K562 (cell line): ENCODE results near the gene DSE. TPM values are rescaled to one million over a fixed set of nuclear protein-coding genes. Genes with fewer than 3 reads are reported as not detected.

ENCODE experiments used
- ATAC-seq: fragments of 200-7000 bp; cut with Tn5 transposase; 3 replicates; pipeline ENCODE4 v1.9.1; 2020; ENCODE audit warnings: moderate library complexity
- BruUV-seq: library from RNA; stranded (reverse); fragments of 400-500 nt; replicated peaks from 2 replicates; lab custom pipeline; 2021; lab: Mats Ljungman, UMichigan
- CTCF ChIA-PET: fragments of 300-600 bp; formaldehyde crosslinking; extraction: SDS; loops from one replicate; lab custom pipeline; 2021; ENCODE audit warnings: low intra/inter-chr PET ratio; lab: Yijun Ruan, JAX
- POLR2A ChIA-PET: fragments of 300-600, 350-650 bp; sonication (Branson Sonifier 250); formaldehyde crosslinking; extraction: SDS; loops from one replicate; lab custom pipeline; 2021; ENCODE audit warnings: antibody characterized with exemption, inconsistent platforms; lab: Yijun Ruan, JAX
- DNase-seq, 4 experiments: peaks; one replicate each; pipeline versions ENCODE4 v3.0.0 to v3.0.0-alpha.2; 2011 to 2018; ENCODE audit warnings: low spot score in 3 of 4, mixed read lengths in 3 of 4; ENCODE audit errors: extremely low read depth in 1 of 4
- FAIRE-seq: peaks from 2 replicates; lab custom pipeline; 2011; peaks lifted over from hg19 to GRCh38; lab: Jason Lieb, UNC
- H2AFZ ChIP-seq: 2 replicates; pipeline ENCODE4 v1.6.0; 2011; ENCODE audit warnings: low read depth, low read length, control low read depth, inconsistent platforms
- H3K27ac ChIP-seq: fragments of 200-600 bp; 3 replicates; pipeline ENCODE4 v1.8.0; 2011; ENCODE audit warnings: low read depth, mild to moderate bottlenecking, control low read depth, inconsistent platforms, low read length, moderate library complexity, mixed read lengths; ENCODE audit errors: extremely low read depth
- H3K27me3 ChIP-seq, 2 experiments: fragments of 300-600 bp in 1 of 2; 2 replicates in 1 of 2; 3 replicates in 1 of 2; pipeline versions ENCODE4 v1.6.0 to v1.8.0; 2011; ENCODE audit warnings: inconsistent platforms in 2 of 2, low read length in 2 of 2, mild to moderate bottlenecking in 1 of 2, mixed read lengths in 1 of 2, moderate library complexity in 1 of 2; ENCODE audit not compliant: control insufficient read depth in 2 of 2, insufficient read depth in 2 of 2
- H3K36me3 ChIP-seq: fragments of 300-600 bp; 3 replicates; pipeline ENCODE4 v1.8.0; 2011; ENCODE audit warnings: mild to moderate bottlenecking, low read length, inconsistent platforms; ENCODE audit not compliant: control insufficient read depth, insufficient read depth
- H3K4me1 ChIP-seq, 2 experiments: fragments of 200-600 bp in 1 of 2; replicated peaks in 1 of 2; 2 replicates in 1 of 2; 3 replicates in 1 of 2; pipeline versions ENCODE4 v1.5.1 to v1.8.0; 2011; ENCODE audit warnings: inconsistent platforms in 2 of 2, low read length in 2 of 2, mild to moderate bottlenecking in 1 of 2, mixed read lengths in 1 of 2, moderate library complexity in 1 of 2; ENCODE audit not compliant: control insufficient read depth in 2 of 2, insufficient read depth in 2 of 2
- H3K4me2 ChIP-seq: 2 replicates; pipeline ENCODE4 v1.6.1; 2011; ENCODE audit warnings: low read length, control low read depth, inconsistent platforms, mixed read lengths; ENCODE audit not compliant: insufficient read depth
- H3K4me3 ChIP-seq: fragments of 200-600 bp; sonication (generic), shearing (Covaris generic); 2 replicates; pipeline ENCODE4 v1.5.1; 2016; ENCODE audit warnings: control low read depth, inconsistent platforms
- H3K79me2 ChIP-seq: fragments of 200-600 bp; 3 replicates; pipeline ENCODE4 v1.8.0; 2011; ENCODE audit warnings: low read length, inconsistent platforms; ENCODE audit not compliant: control insufficient read depth, insufficient read depth
- H3K9ac ChIP-seq, 2 experiments: 2 replicates each; pipeline versions ENCODE4 v1.6.0 to v1.6.1; 2011; ENCODE audit warnings: low read depth in 2 of 2, low read length in 2 of 2, control low read depth in 1 of 2, inconsistent platforms in 1 of 2, mild to moderate bottlenecking in 1 of 2, mixed read lengths in 1 of 2; ENCODE audit not compliant: insufficient read depth in 1 of 2
- H3K9me1 ChIP-seq: one replicate; pipeline ENCODE4 v1.6.0; 2011; ENCODE audit warnings: inconsistent platforms, mild to moderate bottlenecking, low read length, moderate library complexity; ENCODE audit not compliant: control insufficient read depth, insufficient read depth
- H3K9me3 ChIP-seq: replicated peaks from 2 replicates; pipeline ENCODE4 v1.5.1; 2011; ENCODE audit warnings: low read depth, low read length, inconsistent platforms; ENCODE audit not compliant: control insufficient read depth, insufficient read depth
- H4K20me1 ChIP-seq: replicated peaks from 2 replicates; pipeline ENCODE4 v1.6.1; 2011; ENCODE audit warnings: low read length, inconsistent platforms, mixed read lengths; ENCODE audit not compliant: control insufficient read depth, insufficient read depth
- CHD4 ChIP-seq: fragments of 200-600 bp; sonication (generic); IDR thresholded peaks from 3 replicates; pipeline ENCODE4 v1.6.1; 2012; ENCODE audit warnings: low read depth, mild to moderate bottlenecking, mixed read lengths, low read length, inconsistent platforms; ENCODE audit not compliant: insufficient read depth, insufficient replicate concordance, poor library complexity, severe bottlenecking
- KAT2B ChIP-seq: IDR thresholded peaks from one replicate; pipeline ENCODE4 v1.6.1; 2012; ENCODE audit warnings: low read depth, mild to moderate bottlenecking, control low read depth, inconsistent platforms, low read length, moderate library complexity
- NCOA2 ChIP-seq, 2 experiments: fragments of 450-650 bp; IDR thresholded peaks; 2 replicates each; pipeline ENCODE4 v1.6.1; 2018; ENCODE audit warnings: mild to moderate bottlenecking in 2 of 2, moderate library complexity in 1 of 2; ENCODE audit not compliant: partially characterized antibody in 2 of 2
- TRIM28 ChIP-seq: fragments of 450-650 bp; IDR thresholded peaks from 2 replicates; pipeline ENCODE4 v1.6.1; 2017
- WGBS: fragments of 100-300 bp; shearing (Covaris generic); methylation state at CpG from one replicate; pipeline ENCODE4 v1.1.6; 2016; ENCODE audit warnings: low coverage, mixed read lengths; ENCODE audit not compliant: insufficient coverage; ENCODE audit errors: missing lambda C conversion rate; 5-methylcytosine and 5-hydroxymethylcytosine counted together
- in situ Hi-C: fragments of 300-500 bp; cut with MboI; formaldehyde crosslinking; loops from 4 replicates; pipeline ENCODE4 v1.15.0; 2018; ENCODE audit warnings: inconsistent platforms, mixed read lengths
- intact Hi-C: fragments of 100-400 bp; cut with micrococcal nuclease; formaldehyde crosslinking; loops from 2 replicates; pipeline ENCODE4 v1.14.2; 2022
- polyA plus RNA-seq, 8 experiments: library from polyadenylated mRNA; depleted of rRNA in 4 of 8; stranded (reverse) in 5 of 8; unstranded in 3 of 8; fragments of >200 nt; fragmentation: Nextera tagmentation in 2 of 8; fragmentation: Illumina TruSeq in 1 of 8; extraction: Ambion mirVana in 2 of 8; extraction: Trizol in 1 of 8; gene quantifications; 2 replicates each; pipeline versions ENCODE4 v1.2.1 to v1.2.3, GENCODE V29; 2011 to 2014; ENCODE audit warnings: inconsistent platforms in 1 of 8, missing spikeins in 1 of 8
- total RNA-seq, 7 experiments: library from RNA; depleted of rRNA in 6 of 7; stranded (reverse); fragments of >200 nt in 6 of 7; fragmentation: Illumina TruSeq in 2 of 7; extraction: Trizol in 2 of 7; gene quantifications; 2 replicates each; pipeline versions ENCODE4 v1.2.1 to v1.2.3, GENCODE V29; 2011 to 2021; ENCODE audit warnings: low replicate concordance in 1 of 7
- TF ChIP-seq, protein P1 (sequence below): fragments of 450-650 bp; IDR thresholded peaks from 2 replicates; pipeline ENCODE4 v1.6.1; 2016; ENCODE audit warnings: missing biosample characterization, missing genetic modification characterization
- TF ChIP-seq, protein P2 (sequence below): fragments of 450-650 bp; IDR thresholded peaks from 2 replicates; pipeline ENCODE4 v1.6.1; 2018; ENCODE audit warnings: mild to moderate bottlenecking, low read depth; ENCODE audit not compliant: partially characterized antibody

Gene DSE
- total and polyA plus RNA-seq, 9 of the 15 experiments (the other 6 are each of a cell fraction or from before 2014, with no cell fraction given): 0.49 to 1.7 (median 0.79) TPM

GRCh38 chr6:116402108-116402937 lies 31.6 kb downstream of the DSE start:
- Histone ChIP-seq H3K4me2 (no peak overlapping the region), H3K4me1 (peaks cover 2 to 5% of the 10 kb centered on the region in 2 experiments; a peak in 1 of 5 replicates), H3K9ac (no peak overlapping the region), H4K20me1 (no peaks in the 10 kb centered on the region), H2AFZ (no peak overlapping the region), H3K4me3 (no peak overlapping the region), H3K79me2 (no peaks in the 10 kb centered on the region), H3K9me3 (no peaks in the 10 kb centered on the region), H3K27me3 (peaks cover 0 to 4% of the 10 kb centered on the region in 2 experiments; a peak in 1 of 5 replicates), H3K27ac (no peak overlapping the region), H3K9me1 (no peaks in the 10 kb centered on the region), H3K36me3 (no peaks in the 10 kb centered on the region)
- intact Hi-C loops: no loop called here
- TF ChIP-seq KAT2B (no peak), CHD4 (no peak), NCOA2 (IDR thresholded peaks at IDR 0.05; ENCODE audit: partially characterized antibody in 2 of 2) (no peak), TRIM28 (no peak)
- TF ChIP-seq, protein P1, sequence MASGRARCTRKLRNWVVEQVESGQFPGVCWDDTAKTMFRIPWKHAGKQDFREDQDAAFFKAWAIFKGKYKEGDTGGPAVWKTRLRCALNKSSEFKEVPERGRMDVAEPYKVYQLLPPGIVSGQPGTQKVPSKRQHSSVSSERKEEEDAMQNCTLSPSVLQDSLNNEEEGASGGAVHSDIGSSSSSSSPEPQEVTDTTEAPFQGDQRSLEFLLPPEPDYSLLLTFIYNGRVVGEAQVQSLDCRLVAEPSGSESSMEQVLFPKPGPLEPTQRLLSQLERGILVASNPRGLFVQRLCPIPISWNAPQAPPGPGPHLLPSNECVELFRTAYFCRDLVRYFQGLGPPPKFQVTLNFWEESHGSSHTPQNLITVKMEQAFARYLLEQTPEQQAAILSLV (tag): no peak
- TF ChIP-seq, protein P2, sequence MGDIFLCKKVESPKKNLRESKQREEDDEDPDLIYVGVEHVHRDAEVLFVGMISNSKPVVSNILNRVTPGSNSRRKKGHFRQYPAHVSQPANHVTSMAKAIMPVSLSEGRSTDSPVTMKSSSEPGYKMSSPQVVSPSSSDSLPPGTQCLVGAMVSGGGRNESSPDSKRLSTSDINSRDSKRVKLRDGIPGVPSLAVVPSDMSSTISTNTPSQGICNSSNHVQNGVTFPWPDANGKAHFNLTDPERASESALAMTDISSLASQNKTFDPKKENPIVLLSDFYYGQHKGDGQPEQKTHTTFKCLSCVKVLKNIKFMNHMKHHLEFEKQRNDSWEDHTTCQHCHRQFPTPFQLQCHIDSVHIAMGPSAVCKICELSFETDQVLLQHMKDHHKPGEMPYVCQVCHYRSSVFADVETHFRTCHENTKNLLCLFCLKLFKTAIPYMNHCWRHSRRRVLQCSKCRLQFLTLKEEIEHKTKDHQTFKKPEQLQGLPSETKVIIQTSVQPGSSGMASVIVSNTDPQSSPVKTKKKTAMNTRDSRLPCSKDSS: no peak
- ChIA-PET CTCF (no interaction called here), POLR2A (no interaction called here)
- no TSS peak for BruUV-seq
- FAIRE-seq: no peak
- in situ Hi-C loops: no loop called here
- ATAC-seq: no peak
- WGBS: 7% methylated on average over 2 of the region's 2 CpGs
- DNase-seq: no peak
